GM19351 (cell line): Measurements from ENCODE around the gene MAML2.

Experiments
- ATAC-seq: cut with Tn5 transposase; IDR thresholded peaks from one replicate; pipeline ENCODE4 v1.9.1; 2021; ENCODE audit warnings: mild to moderate bottlenecking, moderate library complexity; ENCODE audit not compliant: unreplicated experiment

MAML2 gene

DNA sequence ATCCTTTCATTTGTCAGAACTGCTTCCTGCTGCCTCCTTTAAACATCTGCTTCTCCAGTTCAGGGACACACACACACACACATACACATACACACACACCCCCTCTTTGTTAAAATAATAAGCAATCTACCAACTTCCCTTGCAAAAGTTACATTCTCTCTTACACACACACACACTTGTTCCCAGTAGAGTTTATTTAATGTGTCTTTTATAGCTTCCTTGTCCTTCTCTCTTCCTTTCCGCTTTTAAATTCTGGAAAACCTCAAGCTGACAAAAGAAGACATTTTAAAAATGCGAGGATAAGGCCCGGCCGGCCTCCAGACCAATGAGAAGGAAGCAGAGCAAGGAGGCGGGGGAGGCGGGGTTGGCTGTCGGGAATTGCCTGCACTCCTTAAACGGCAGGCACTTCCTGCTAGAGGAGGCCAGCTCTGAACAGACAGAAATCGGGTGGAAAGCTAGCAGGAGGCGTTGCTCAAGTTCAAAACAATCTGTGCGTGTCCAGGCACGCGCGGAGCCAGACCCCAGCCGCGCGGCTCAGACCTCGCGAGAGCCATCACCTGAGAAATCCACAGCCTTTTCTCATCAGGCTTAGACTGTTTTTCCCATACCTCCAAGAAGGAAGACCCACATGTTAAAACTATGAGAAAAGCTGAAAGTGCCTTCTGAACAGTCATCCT, 99.9 kb downstream of the MAML2 start:
- peak; percentile 97 for ATAC-seq

DNA sequence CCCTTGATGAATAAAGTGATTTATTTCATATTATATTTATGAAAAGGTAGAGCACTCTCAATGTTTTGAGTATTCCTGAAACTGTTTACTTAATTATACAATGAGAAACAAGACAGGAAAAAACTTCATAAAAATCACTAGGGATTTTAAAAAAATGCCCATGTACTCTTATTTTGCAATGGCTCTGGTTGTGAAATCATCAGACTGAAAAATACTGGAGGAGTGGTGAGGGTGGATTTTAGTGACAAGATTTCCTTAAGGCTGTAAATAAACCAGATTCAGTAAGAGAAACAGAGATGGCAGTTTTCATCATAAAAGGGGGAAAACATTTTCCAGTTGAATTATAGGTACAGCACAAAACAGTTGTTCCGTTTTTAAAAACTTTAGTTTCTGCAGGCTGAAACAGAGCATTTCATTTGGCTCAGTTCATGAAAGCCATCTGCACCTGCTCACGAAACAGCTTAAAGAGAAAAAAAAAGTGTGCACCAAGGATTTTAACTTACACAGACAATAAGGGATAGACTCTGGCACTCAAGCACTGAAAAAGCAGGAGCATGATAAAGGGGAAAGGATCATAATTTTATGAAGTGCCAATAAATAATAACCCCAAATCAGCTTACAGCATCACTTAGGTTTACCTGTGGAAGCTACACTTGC, 100.7 kb downstream of the MAML2 start:
- no peak for ATAC-seq

DNA sequence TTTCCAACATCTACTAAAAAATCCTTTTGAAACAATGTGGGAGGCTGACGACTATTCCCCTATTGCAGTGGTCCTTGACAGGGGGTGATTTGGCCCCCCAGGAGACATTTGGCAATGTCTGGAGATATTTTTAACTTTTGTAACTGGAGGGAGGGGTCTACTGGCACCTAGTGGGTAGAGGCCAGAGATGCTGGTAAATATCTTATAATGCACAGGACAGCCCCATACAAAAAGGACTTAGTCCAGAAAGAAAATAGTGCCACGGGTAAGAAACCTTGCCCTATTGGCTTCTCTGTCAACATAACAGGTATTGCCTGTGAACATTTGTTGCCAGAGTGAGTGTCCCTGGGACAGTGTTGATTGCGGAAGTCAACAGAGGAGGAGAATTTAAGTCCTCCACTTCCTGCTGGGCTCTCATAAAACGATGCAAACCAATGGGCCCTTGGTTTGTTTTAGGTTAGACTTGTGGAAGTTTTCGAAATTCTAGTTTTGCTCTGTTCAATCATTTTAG, 101.6 kb downstream of the MAML2 start:
- no peak for ATAC-seq

DNA sequence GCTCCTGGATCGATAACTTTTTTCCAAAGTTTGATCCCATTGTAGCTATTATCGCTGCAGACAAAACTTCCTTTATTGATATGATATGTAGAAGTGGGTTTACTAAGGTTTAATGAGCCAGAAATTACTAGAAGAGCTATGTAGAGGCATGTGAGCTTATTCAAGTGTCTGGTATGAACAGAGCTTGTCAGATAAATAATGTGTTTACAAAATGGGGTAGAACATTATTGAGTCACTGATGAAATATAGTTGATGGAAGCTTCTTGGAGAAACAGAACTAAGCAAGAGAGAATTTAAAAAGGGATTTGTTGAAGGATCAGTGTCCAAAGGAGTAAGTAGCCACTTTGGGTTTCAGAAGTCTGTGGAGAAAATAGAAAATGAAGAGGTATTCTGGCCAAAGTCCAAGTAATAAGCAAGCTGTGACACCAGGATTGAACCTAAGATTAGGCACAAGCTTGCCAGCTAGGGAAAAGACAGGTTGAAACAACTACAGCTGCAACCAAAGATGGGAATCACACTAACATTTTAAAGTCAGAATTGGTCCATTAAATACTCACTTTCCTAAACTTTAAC, 104.3 kb downstream of the MAML2 start:
- no peak for ATAC-seq

DNA sequence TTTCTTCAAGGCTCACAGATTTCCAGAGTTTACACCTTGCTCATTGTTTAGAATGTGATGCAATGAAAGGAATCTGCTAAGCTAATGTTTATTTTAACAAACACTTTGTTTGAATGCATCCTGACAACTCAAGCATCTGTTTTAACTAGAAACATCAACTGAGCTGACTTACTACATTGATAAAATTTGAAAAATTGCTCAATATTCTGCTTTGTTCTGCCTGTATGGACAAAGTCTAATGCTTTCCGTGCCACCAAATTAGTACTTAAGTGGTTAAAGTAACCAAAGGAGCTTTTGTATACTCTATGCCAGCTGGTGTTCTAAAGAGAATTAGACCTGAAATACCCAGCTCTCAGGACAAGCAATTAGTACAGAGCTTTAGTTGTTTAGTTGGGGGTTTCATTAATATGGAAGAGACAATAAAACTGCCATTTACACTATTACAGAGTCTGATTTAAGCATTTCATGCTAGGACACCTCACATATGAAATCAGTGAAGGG, 105.2 kb downstream of the MAML2 start:
- no peak for ATAC-seq

DNA sequence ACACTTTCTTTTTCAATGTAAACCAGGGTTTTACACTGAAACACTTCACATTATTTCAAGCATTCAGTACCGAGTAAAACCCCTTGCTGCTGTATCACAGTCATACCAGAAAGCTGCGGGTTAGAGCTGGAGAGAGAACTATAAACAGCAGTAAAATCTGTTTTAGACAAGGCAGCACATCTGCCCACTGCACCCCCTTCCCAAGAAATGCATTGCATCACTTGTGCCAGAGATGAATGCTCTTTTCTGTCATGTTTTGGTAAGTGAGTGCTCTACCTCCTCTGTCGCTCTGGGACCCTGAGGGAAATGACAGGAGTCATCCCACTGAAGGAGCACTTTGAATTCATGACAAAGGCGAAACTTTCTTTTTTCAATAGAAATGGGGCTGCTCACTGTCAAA, 107.2 kb downstream of the MAML2 start:
- peak; percentile 99 for ATAC-seq

DNA sequence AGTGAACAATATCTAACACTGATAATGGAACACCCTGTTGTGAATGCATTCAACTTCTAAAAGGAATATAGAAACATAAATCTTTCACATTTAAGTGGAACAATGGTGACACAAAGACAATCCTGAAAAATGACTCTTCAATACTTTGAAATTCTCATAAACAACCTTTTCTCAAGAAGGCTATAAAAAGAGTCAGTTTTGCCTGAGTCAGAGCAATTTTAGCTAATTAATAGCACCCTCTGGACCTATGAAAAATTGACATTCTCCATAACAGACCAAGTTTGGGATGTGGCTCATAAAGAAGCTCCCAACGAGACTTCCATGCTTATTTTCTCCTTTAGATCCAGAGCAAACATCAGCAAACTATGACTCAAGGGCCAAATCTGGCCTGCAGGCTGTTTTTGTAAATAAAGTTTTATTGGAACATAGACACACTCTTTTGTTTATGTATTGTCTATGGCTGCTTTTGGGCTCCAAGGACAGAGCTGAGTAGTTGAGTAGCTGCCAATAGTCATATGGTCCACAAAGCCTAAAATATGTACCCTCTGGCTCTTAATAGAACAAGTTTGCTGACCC, 108.0 kb downstream of the MAML2 start:
- no peak for ATAC-seq

DNA sequence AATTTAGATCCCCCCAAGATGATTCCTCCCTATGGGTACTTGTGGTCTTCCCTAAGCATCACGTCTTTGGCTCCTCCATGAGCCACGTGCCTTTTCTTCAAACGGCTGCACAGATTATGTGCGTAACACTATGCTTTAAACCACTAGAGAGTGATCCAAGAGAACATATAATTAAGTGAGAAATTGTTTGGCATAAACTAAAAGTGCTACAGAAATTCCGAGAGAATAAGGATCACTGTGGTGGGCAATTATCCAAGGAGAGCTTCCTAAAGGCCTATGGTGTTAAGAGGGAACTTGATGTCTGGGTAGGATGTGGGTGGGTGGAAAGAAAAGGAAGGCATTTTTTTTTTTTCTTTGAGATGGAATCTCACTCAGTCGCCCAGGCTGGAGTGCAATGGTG, 110.9 kb downstream of the MAML2 start:
- no peak for ATAC-seq

DNA sequence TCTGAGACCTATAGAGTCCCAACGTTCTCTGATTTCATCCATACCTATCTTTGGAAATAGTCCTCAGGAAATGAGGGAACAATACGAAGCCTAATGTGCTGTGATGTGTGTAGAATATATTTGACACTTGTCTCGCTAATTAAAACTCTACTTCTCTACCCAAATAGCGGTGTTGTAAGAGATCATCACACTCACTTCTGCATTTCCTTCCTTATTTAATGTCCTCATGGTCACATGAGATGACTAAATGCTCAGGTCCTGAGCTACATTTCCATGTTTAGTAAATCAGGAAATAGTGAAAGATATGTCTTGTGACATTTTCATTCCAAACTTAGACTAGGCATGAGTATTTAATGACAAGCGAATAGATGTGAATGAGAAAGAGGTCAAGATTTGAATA, 112.3 kb downstream of the MAML2 start:
- ATAC-seq: no peak

DNA sequence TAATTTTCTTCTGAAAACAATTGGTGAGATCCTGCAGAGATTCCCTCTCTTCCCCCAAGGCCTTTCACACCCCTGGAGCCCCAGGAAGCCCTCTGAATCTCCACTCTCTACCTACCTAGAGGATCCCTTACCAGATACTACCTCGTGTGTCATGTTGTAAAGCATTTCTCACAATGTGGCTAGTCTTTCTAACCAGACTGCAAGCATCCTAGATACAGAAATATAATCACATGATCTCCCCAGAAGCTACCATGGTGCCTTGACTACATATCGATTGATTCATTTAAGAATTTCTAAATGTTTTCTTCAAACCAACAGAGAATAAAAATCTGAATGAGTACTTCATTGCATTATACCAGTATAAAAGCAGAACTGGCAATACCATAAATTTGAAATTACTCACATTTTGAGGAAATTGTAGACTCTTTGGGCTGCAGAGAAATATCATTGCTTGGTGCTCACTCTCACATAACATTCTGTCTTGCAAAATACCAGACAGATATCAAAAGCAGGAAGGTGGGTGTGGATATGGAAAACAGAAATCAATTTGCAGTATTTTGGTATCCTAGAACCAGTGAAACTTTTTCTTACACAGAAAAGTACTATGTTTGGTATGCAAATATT, 113.5 kb downstream of the MAML2 start:
- ATAC-seq: no peak

DNA sequence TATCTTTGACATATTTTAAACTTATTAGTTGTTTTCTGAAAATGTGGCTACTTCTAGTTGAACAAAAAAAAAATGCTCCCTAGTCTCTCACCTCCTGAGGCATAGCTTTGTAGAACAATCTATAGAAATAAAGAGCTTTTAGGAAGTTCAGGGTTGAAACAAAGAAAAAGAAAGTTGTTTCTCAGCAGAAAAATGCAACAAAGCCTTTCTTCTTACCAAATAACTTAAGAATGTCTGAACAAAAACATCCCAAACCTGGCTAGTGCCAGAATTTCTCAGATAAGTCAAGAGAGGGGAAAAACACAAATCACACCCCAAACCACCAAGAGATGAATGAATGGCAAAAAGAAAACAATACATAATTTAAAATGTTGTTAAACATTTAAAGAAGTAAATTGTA, 114.1 kb downstream of the MAML2 start:
- no peak for ATAC-seq

DNA sequence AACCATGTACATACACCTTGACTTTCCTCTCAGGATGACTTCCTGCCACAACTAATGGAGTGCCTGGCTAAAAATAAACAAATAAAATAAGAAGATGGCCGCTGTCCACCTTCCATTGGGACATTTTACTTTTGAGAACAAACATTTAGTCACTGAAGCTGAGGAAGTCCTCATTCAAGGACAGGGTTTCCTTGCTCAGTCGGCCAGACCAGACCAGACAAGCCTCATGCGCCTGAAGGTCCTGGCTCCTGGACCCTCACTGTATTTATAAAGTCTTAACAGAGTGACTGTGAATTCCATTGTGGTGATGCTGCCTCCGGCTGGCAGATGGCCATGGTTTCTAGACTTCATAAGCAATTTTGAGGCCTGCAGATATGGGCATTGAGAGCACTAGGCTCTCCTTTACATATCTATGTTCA, 114.5 kb downstream of the MAML2 start:
- no peak for ATAC-seq

DNA sequence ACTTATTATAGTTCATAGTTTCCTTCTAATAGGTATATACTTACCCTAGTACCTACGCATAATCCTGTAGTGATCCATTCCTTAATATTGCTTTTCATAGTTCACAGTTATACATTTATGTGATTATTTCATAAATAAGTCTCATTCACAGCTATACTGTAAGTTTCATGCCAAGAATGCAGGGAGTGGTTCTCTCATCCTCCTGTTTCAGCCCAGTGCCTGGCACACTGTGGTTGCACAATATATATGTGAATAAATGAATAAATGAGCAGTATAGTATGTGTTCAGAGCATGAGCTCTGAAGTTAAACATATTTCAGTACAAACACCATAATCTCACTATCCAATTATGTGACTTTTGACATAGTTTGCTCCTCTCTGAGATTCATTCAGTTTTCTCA, 115.8 kb downstream of the MAML2 start:
- no peak for ATAC-seq

DNA sequence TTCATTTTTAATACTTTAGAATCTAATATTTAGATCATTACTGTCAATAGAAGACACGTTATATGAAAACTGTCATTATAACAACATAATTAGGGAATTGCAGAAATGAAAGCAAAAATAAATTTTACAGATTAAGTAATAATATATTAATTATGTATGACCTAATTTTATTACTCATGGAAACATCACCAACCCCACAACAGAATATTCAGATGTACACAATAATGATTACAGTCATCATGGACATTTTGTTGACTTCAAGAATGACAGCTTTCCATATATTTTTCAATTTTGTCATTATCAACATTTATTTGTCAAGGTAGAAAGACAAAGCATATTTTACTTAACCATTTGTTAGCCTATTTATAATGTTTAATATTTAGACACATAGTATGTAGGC, 119.9 kb downstream of the MAML2 start:
- ATAC-seq: no peak

DNA sequence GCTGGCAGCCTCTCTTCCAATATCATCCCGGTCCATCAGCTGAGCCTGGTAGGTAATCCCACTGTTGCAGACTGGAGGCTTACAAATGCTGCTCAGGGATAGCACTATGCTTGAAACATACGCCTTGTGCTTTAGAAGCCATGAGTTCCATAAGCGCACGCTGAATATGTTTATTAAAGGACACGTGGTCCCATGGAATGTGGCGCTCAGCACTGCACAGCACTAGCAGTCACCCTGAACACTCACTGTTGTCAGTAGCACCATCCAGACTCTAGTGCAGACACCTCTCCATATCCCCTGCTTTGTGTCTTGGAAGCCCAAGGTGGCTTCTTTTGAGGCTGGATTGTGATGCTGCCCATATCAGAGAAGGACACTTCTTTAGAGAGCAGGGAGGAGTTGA, 120.9 kb downstream of the MAML2 start:
- no peak for ATAC-seq

DNA sequence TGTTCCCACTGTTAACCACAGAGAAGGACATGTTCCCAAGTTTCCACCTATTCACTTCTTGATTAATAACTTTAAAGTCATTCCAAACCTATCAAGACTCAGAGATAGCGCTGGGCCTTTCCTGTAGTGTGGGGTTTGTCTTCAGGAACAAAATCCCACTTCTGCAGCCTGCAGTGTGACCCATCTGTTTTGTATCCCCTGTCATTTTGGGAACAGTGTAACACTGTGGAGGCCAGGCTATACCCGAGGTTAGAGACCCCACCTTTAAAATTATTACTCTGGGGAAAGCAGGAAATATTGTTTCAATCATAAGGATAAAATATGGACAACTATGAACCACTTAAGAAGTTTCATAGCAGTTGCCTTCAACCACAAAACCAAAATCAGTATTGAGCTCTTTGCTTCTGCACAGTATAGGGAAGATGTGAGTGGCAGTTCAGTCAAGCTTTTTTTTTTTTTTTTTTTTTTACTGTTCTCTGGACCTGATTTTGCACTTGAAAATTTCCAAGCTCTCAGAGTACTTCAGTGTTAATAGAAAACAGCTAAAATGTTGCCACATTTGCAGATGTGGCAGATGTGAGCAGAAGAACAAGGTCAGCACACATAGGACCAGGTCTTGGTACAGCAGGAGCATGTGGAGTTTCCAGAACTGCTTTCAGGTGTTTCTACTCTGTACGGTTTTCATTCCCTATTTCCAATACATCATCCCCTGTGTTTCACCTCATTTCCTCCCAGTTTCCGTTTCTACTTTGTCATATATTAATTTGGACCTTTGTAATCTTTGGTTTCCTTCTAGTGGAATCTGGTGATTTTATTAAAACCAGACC, 121.5 kb downstream of the MAML2 start:
- no peak for ATAC-seq

DNA sequence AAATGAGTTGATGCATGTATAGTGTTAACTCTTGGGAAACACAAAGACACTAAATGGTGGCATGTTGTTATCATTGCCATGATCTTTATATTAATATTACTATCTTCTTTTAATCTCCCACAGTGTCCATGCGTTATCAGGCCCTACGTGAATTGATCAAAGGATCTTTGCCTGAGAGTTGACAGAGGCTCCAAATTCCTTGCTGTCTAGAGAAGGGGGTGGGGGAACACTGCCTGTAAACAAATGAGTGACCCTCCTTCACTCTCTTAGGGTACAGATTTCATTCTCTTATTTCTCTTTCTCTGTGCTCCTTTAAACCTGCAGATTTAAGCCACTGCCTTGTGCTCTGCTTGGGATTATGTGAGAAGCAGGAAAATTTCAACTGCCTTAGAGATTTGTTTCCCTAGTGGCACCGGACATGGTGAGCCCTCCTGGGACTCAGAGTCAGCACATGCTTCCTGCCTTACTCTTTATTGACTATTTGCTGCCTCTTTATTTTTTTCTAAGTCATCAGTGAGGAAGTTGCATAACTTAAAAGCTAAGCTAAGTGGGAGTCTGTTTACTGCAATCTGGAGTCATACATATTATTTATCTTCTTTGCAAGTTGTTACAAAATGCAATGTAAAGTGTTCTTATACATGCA, 122.9 kb downstream of the MAML2 start:
- no peak for ATAC-seq

DNA sequence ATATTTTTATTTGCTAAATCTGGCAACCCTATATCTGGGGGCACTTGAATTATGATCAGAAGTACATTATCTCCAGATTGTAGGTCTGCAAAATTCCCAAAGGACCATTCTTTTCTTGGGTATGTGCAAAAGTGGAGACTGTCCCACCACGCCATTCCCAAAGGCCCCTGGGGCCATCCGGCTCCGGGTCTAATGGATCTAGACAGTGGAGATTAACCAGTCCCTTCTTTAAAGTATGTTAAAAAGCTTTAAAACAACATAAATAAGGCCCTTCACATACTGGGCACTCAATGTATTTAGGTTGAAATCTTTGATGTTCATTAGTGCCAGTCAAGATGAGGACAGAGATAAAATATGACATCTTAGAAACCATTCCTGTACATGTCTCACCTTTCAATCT, 124.1 kb downstream of the MAML2 start:
- no peak for ATAC-seq

DNA sequence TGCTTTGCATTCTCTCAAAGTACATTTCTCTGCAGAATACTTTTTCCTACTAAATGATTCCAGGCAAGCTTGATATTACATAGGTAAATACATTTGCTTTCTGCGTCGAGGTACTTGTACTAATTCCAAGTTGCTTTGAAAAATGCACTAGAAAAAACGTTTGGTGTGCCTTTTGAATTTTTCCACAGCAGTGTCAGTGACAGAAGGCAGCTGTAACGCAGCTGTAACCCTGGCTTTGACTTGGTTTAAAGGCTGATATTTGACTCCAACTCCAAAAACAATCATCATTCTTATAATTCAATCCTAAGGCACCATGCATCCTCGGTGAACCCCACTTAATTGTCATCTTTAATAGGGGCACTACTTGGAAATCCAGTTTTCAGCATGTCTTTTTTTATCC, 125.0 kb downstream of the MAML2 start:
- no peak for ATAC-seq

DNA sequence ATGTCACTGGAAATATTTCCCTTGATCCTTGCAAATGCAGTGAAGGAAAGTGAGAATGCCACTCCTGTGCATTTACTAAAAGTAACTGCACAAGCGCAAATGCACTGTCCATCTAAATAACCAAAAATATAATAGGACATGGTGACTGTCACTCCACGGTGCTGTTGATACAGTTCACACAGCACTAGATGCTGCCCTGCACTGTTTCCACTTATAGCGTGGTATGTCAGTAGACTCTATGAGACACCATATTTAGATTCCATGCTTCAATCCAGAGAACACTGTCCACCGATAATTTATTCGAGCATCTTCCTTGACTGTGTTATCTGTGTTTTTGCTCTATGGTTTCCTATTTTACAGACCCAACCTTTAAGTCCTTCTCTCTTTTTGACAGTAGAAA, 125.8 kb downstream of the MAML2 start:
- no peak for ATAC-seq
